ENCODE data around the gene KRR1. TPM values are rescaled to one million over a fixed set of nuclear protein-coding genes. Genes with fewer than 3 reads are reported as not detected.

Gene KRR1
- total and polyA plus RNA-seq, 2 of the 13 experiments (the other 11 are each of a cell fraction or from before 2014, with no cell fraction given) = 19.3 to 103 TPM

- TF ChIP-seq ZNF678 (CRISPR knock-in tag; IDR thresholded peaks at IDR 0.05) (0 out of 2 replicates have a peak, but pooled peaks have one; percentile 48), ZNF547 (CRISPR knock-in tag; IDR thresholded peaks at IDR 0.05) (peak; percentile 93), JUND (CRISPR knock-in tag; IDR thresholded peaks at IDR 0.05) (no peak), ATF5 (CRISPR knock-in tag; IDR thresholded peaks at IDR 0.05; ENCODE audit: low read depth) (no peak), JARID2 (CRISPR knock-in tag; IDR thresholded peaks at IDR 0.05; ENCODE audit: insufficient replicate concordance) (no peak), CREM (IDR thresholded peaks at IDR 0.05) (peak; percentile 94), CREM (CRISPR knock-in tag; IDR thresholded peaks at IDR 0.05) (no peak), FOXJ3 (CRISPR knock-in tag; IDR thresholded peaks at IDR 0.05; ENCODE audit: borderline replicate concordance) (peak; percentile 79), GTF2F1 (IDR thresholded peaks at IDR 0.05; ENCODE audit: low read length) (no peak; the same call in 1 of the 2 replicates), ZNF501 (CRISPR knock-in tag; IDR thresholded peaks at IDR 0.05) (peak; percentile 97), ZNF180 (CRISPR knock-in tag; IDR thresholded peaks at IDR 0.05; ENCODE audit: borderline replicate concordance, low read depth) (no peak), TEF (CRISPR knock-in tag; IDR thresholded peaks at IDR 0.05) (peak; percentile 18; the same call in 1 of the 2 replicates)
- TF ChIP-seq, protein P1, sequence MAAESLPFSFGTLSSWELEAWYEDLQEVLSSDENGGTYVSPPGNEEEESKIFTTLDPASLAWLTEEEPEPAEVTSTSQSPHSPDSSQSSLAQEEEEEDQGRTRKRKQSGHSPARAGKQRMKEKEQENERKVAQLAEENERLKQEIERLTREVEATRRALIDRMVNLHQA (CRISPR knock-in tag; IDR thresholded peaks at IDR 0.05) = no peak
- TF ChIP-seq, protein P2, sequence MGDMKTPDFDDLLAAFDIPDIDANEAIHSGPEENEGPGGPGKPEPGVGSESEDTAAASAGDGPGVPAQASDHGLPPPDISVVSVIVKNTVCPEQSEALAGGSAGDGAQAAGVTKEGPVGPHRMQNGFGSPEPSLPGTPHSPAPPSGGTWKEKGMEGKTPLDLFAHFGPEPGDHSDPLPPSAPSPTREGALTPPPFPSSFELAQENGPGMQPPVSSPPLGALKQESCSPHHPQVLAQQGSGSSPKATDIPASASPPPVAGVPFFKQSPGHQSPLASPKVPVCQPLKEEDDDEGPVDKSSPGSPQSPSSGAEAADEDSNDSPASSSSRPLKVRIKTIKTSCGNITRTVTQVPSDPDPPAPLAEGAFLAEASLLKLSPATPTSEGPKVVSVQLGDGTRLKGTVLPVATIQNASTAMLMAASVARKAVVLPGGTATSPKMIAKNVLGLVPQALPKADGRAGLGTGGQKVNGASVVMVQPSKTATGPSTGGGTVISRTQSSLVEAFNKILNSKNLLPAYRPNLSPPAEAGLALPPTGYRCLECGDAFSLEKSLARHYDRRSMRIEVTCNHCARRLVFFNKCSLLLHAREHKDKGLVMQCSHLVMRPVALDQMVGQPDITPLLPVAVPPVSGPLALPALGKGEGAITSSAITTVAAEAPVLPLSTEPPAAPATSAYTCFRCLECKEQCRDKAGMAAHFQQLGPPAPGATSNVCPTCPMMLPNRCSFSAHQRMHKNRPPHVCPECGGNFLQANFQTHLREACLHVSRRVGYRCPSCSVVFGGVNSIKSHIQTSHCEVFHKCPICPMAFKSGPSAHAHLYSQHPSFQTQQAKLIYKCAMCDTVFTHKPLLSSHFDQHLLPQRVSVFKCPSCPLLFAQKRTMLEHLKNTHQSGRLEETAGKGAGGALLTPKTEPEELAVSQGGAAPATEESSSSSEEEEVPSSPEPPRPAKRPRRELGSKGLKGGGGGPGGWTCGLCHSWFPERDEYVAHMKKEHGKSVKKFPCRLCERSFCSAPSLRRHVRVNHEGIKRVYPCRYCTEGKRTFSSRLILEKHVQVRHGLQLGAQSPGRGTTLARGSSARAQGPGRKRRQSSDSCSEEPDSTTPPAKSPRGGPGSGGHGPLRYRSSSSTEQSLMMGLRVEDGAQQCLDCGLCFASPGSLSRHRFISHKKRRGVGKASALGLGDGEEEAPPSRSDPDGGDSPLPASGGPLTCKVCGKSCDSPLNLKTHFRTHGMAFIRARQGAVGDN (CRISPR knock-in tag; IDR thresholded peaks at IDR 0.05) = peak; percentile 77
- TF ChIP-seq, protein P3, sequence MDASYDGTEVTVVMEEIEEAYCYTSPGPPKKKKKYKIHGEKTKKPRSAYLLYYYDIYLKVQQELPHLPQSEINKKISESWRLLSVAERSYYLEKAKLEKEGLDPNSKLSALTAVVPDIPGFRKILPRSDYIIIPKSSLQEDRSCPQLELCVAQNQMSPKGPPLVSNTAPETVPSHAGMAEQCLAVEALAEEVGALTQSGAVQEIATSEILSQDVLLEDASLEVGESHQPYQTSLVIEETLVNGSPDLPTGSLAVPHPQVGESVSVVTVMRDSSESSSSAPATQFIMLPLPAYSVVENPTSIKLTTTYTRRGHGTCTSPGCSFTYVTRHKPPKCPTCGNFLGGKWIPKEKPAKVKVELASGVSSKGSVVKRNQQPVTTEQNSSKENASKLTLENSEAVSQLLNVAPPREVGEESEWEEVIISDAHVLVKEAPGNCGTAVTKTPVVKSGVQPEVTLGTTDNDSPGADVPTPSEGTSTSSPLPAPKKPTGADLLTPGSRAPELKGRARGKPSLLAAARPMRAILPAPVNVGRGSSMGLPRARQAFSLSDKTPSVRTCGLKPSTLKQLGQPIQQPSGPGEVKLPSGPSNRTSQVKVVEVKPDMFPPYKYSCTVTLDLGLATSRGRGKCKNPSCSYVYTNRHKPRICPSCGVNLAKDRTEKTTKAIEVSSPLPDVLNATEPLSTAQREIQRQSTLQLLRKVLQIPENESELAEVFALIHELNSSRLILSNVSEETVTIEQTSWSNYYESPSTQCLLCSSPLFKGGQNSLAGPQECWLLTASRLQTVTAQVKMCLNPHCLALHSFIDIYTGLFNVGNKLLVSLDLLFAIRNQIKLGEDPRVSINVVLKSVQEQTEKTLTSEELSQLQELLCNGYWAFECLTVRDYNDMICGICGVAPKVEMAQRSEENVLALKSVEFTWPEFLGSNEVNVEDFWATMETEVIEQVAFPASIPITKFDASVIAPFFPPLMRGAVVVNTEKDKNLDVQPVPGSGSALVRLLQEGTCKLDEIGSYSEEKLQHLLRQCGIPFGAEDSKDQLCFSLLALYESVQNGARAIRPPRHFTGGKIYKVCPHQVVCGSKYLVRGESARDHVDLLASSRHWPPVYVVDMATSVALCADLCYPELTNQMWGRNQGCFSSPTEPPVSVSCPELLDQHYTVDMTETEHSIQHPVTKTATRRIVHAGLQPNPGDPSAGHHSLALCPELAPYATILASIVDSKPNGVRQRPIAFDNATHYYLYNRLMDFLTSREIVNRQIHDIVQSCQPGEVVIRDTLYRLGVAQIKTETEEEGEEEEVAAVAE (CRISPR knock-in tag; IDR thresholded peaks at IDR 0.05; ENCODE audit: borderline replicate concordance) = peak; percentile 91
- TF ChIP-seq, protein P4, sequence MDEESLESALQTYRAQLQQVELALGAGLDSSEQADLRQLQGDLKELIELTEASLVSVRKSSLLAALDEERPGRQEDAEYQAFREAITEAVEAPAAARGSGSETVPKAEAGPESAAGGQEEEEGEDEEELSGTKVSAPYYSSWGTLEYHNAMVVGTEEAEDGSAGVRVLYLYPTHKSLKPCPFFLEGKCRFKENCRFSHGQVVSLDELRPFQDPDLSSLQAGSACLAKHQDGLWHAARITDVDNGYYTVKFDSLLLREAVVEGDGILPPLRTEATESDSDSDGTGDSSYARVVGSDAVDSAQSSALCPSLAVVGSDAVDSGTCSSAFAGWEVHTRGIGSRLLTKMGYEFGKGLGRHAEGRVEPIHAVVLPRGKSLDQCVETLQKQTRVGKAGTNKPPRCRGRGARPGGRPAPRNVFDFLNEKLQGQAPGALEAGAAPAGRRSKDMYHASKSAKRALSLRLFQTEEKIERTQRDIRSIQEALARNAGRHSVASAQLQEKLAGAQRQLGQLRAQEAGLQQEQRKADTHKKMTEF (CRISPR knock-in tag; IDR thresholded peaks at IDR 0.05) = peak; percentile 95
Observed at GRCh38 chr12:75511116-75512048, at the start of gene KRR1 (continued).
